Measurements from ENCODE around the gene SRC.
A peak's percentile ranks its signal among the peaks of the same experiment; 100 is the strongest.

Gene SRC

GRCh38 chr20:37416100-37416847 lies 70.3 kb downstream of the SRC start:
- no peak for DNase-seq

GRCh38 chr20:37416848-37417616 lies 71.1 kb downstream of the SRC start:
- DNase-seq, result no peak

GRCh38 chr20:37417617-37418467 lies 71.9 kb downstream of the SRC start:
- no peak for DNase-seq

- no peak for DNase-seq
These were observed 72.7 kb downstream of the SRC start for GRCh38 chr20:37418591-37419109.

- no peak for DNase-seq
These were observed 73.4 kb downstream of the SRC start for GRCh38 chr20:37419307-37419706.

GRCh38 chr20:37419774-37420542 lies 74.0 kb downstream of the SRC start:
- no peak for DNase-seq

- no peak for DNase-seq
These were observed 74.7 kb downstream of the SRC start for GRCh38 chr20:37420610-37421009.

GRCh38 chr20:37421060-37421905 lies 75.3 kb downstream of the SRC start:
- no peak for DNase-seq

- DNase-seq, result no peak
These were observed 76.0 kb downstream of the SRC start for GRCh38 chr20:37421988-37422387.

GRCh38 chr20:37422791-37423286 lies 76.9 kb downstream of the SRC start:
- no peak for DNase-seq

GRCh38 chr20:37423545-37423944 lies 77.6 kb downstream of the SRC start:
- DNase-seq, result no peak

GRCh38 chr20:37424062-37424851 lies 78.3 kb downstream of the SRC start:
- no peak for DNase-seq

GRCh38 chr20:37425103-37425625 lies 79.2 kb downstream of the SRC start:
- no peak for DNase-seq

GRCh38 chr20:37426106-37426505 lies 80.2 kb downstream of the SRC start:
- DNase-seq, result no peak

GRCh38 chr20:37426978-37427377 lies 81.0 kb downstream of the SRC start:
- DNase-seq, result no peak

GRCh38 chr20:37430044-37430443 lies 84.1 kb downstream of the SRC start:
- DNase-seq, result no peak

- DNase-seq, result peak; percentile 85
These were observed 85.0 kb downstream of the SRC start for GRCh38 chr20:37430778-37431460.

GRCh38 chr20:37431786-37432185 lies 85.8 kb downstream of the SRC start:
- DNase-seq, result no peak

- no peak for DNase-seq
These were observed 86.7 kb downstream of the SRC start for GRCh38 chr20:37432606-37433005.
